Testis (tissue), 2 donors: ENCODE results near the gene AMDHD2.

Source experiments
- POLR2A ChIP-seq: fragments of 450-650 bp; IDR thresholded peaks from one replicate; pipeline ENCODE4 v1.6.1; 2017; ENCODE audit warnings: antibody characterized with exemption, mild to moderate bottlenecking, moderate library complexity
- TF ChIP-seq, protein P1 (sequence below), 3 experiments: fragments of 450-650 bp in 2 of 3; fragments of 200-600 bp in 1 of 3; sonication (generic) in 1 of 3; IDR thresholded peaks; one replicate each; pipeline ENCODE4 v1.5.1; 2016 to 2019; ENCODE audit warnings: antibody characterized with exemption in 3 of 3, mild to moderate bottlenecking in 2 of 3, moderate library complexity in 1 of 3

GRCh38 chr16:2535625-2536013 is 15.4 kb downstream of the AMDHD2 start:
- TF ChIP-seq, protein P1, sequence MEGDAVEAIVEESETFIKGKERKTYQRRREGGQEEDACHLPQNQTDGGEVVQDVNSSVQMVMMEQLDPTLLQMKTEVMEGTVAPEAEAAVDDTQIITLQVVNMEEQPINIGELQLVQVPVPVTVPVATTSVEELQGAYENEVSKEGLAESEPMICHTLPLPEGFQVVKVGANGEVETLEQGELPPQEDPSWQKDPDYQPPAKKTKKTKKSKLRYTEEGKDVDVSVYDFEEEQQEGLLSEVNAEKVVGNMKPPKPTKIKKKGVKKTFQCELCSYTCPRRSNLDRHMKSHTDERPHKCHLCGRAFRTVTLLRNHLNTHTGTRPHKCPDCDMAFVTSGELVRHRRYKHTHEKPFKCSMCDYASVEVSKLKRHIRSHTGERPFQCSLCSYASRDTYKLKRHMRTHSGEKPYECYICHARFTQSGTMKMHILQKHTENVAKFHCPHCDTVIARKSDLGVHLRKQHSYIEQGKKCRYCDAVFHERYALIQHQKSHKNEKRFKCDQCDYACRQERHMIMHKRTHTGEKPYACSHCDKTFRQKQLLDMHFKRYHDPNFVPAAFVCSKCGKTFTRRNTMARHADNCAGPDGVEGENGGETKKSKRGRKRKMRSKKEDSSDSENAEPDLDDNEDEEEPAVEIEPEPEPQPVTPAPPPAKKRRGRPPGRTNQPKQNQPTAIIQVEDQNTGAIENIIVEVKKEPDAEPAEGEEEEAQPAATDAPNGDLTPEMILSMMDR (IDR thresholded peaks at IDR 0.05), result no peak
- no peak for TF ChIP-seq POLR2A
